ENCODE results near the gene SORBS2.

The SORBS2 gene

DNA sequence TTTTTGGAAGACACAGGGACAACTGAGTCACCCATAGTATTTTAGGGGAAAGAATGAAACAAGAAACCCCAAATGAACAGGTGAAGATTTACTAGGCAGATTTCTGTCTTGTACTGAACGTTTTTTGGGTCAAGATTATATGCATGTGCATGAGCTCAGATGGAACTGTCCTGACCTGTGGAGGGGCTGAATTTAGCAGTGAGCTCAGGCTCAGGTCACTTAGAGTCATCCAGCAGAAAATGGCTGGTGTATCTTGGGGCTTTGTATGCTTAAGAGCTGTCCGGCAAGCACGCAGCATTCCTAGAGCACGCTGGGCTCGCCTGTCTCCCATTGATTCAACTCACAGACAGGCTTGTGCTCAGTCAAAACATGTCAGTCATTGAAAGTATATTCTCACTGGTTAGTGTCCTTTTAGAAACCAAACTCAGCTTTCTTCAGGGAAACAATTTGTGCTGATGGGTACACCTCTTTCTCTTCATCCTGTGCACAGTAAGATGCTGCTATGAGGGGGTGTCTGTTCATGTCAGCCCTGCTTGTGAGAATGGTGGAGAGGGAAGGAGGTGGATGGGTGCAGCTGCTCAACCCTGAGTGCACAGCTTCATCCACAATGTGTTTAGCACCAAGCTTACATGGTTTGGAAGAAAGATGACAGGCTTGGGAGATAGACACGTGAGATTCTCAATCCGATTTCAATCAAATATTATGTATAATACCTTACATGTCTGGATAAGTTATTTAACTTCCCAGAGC is 229.2 kb downstream of the SORBS2 start:
- DNase-seq (ENCODE audit: insufficient read length, low spot score) (no peak), FAIRE-seq (no peak)
- TF ChIP-seq, protein P1, sequence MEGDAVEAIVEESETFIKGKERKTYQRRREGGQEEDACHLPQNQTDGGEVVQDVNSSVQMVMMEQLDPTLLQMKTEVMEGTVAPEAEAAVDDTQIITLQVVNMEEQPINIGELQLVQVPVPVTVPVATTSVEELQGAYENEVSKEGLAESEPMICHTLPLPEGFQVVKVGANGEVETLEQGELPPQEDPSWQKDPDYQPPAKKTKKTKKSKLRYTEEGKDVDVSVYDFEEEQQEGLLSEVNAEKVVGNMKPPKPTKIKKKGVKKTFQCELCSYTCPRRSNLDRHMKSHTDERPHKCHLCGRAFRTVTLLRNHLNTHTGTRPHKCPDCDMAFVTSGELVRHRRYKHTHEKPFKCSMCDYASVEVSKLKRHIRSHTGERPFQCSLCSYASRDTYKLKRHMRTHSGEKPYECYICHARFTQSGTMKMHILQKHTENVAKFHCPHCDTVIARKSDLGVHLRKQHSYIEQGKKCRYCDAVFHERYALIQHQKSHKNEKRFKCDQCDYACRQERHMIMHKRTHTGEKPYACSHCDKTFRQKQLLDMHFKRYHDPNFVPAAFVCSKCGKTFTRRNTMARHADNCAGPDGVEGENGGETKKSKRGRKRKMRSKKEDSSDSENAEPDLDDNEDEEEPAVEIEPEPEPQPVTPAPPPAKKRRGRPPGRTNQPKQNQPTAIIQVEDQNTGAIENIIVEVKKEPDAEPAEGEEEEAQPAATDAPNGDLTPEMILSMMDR (IDR thresholded peaks at IDR 0.05; ENCODE audit: insufficient read depth, missing control alignments), result no peak

DNA sequence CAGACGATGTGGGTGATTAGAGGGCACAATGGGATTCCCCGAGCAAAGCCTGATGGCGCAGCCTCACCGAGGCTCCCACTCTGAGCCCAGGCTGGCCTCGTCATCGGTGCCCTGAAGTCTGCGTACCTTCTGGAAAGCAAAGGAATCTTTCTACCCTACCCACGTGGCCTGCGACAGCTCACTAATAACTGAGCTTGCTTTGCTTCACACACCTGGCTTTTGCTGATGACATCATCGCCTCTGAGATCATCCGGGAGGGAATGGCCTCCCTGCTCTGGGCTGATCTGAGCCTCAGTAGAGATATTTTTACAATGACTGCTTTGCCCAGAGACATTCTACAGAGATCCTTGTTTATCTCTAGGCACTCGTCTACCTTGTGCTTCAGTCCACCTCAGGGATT is 231.3 kb downstream of the SORBS2 start:
- no peak for FAIRE-seq
- DNase-seq (ENCODE audit: insufficient read length, low spot score), result no peak
- TF ChIP-seq, protein P1 (IDR thresholded peaks at IDR 0.05; ENCODE audit: insufficient read depth, missing control alignments), result no peak

DNA sequence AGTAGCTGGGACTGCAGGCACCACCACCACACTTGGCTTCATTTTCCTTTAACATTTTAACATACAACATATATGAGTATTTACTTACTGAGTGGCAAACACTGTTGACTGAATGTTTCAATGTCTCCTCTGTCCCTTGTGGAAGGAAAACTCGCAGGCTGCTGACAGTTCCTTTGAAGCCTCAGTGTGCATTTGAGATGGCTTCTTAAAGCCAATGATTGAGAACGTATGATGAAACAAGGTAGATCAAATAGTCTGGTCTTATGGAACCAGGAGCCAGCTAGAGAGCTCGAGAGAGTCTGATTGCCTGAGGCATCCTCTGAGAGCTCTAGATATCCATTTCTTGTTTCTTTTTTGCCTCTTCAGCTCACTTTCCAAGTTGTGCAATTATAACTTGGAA is 233.7 kb downstream of the SORBS2 start:
- TF ChIP-seq, protein P1 (IDR thresholded peaks at IDR 0.05; ENCODE audit: insufficient read depth, missing control alignments), result no peak
- FAIRE-seq (no peak), DNase-seq (ENCODE audit: insufficient read length, low spot score) (no peak)

DNA sequence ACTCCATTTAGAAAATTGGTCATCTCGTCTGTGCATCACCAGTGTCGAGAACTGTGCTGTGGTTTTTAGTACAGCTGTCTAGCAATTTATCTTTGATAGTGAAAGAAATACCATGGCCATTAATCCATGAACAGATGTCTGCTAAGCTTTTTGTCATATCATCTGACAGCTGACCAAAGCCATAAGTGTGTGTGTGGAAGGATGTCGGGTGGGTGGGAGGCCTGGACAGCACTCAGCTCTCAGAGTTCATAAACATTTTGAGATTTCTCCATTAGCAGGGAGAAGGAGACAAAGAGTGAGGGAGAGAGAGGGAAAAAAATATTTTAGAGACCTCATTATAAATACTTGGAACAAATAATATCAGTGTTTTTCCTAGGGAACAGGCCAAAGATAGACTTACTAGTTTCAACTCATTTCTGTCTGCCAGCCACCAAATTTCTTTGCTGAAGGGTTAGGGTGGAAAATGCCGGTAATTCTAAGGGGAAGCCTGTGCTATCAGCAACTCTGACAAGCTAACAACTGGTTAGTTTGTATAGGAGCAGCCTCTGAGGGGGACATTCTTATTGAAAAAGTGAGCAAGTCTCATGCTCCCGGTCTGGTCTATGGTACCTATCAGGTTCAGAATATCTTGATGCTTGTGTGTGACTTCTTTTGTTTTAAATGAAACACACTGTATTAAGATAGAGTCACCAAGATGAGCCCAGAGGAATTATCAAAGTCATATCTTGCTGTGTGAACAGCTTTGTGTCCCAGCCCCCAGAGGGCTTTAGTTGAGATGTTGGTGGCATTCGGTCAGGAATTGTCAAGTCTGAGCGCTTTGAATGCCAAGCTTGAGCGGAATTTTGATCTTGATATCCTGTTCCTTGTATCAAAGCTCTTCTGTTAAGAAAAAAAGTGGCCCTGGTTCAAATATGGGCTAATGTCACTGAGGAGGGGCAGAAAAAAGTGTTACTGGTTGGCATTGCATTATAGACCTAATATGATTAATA is 234.7 kb downstream of the SORBS2 start:
- TF ChIP-seq, protein P1 (IDR thresholded peaks at IDR 0.05; ENCODE audit: insufficient read depth, missing control alignments), result no peak
- DNase-seq (ENCODE audit: insufficient read length, low spot score) (no peak), FAIRE-seq (no peak)

DNA sequence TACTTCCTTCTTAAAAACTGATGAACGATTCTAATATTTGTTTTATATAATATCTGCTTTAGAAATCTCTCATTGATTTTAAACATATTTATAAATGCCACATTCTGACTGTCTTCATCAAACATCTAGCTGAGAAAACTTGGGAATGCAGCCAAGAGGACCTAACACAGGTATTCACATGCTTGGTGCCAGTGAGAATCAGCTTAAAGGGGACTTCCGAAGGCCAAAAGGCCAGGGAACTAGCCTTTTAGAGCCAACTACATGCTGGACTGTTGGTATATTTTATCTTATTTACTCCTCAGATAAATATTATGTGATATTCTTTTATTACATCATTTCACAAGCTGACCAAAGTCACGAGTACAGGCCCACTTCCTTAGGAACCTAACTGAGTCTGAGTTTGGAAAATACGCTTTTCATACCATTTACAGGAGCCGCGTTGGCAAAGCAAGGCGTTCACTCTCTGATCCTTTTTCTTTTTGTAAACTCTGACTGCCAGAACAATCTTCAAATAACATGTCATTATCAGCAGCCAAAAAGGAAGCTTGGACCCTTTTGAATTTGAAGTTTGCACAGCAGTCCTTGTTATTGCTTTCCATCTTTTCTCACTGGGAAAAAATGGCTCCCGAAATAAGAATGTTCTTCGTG is 235.6 kb downstream of the SORBS2 start:
- FAIRE-seq, result no peak
- TF ChIP-seq, protein P1 (IDR thresholded peaks at IDR 0.05; ENCODE audit: insufficient read depth, missing control alignments), result no peak
- no peak for DNase-seq (ENCODE audit: insufficient read length, low spot score)

DNA sequence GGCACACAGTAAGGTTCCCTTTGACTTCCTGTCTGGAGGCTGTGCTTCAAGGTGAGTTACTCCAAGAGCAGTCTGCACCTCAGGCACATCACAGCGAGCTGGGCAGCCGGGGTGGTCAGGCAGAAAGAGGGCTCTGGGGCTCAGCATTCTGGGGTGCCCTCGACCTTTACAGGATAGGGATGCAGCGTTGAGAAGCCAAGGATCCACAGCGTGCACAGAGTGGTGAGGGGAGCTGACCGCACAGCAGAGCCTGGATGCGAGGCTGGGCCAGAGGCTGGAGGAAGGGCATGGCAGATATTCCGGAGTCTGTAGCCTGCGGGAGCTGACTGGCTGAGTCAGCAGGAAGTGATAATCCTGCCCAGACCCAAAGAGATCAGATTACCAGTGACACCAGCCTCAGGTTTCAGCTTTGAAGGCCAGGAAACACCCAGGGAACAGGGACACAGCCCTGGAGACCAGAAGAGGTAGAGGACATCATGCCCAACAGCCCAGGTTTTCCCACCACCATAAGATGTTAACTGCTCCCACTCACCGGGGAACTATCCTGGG is 238.3 kb downstream of the SORBS2 start:
- TF ChIP-seq, protein P1 (IDR thresholded peaks at IDR 0.05; ENCODE audit: insufficient read depth, missing control alignments), result no peak
- FAIRE-seq (peak; percentile 81), DNase-seq (ENCODE audit: insufficient read length, low spot score) (no peak)

Data from D721Med (cell line).